Lung (tissue), 12 donors: ENCODE results near the gene CLPTM1L. TPM values are rescaled to one million over a fixed set of nuclear protein-coding genes. Genes with fewer than 3 reads are reported as not detected.

ENCODE experiments used
- ATAC-seq: fragments of 200-7000 bp; cut with Tn5 transposase; one replicate; pipeline ENCODE4 v1.9.1; 2020; ENCODE audit warnings: moderate number of reproducible peaks; ENCODE audit not compliant: insufficient read depth, low FRiP score
- DNase-seq, 3 donors: peaks; one replicate each; pipeline ENCODE4 v3.0.0-alpha.2; 2013 to 2017
- H3K27ac ChIP-seq, 2 donors: one replicate each; pipeline ENCODE4 v1.5.1; 2013; ENCODE audit warnings: mild to moderate bottlenecking in 2 of 2, moderate library complexity in 2 of 2, control low read depth in 1 of 2, inconsistent platforms in 1 of 2, low read depth in 1 of 2, low read length in 1 of 2
- H3K27me3 ChIP-seq, 3 donors: one replicate each; pipeline ENCODE4 v1.5.1; 2013; ENCODE audit warnings: low read length in 2 of 3; ENCODE audit not compliant: control insufficient read depth in 3 of 3, insufficient read depth in 3 of 3
- H3K36me3 ChIP-seq, 4 donors: one replicate each; pipeline ENCODE4 v1.5.1; 2013; ENCODE audit warnings: low read length in 4 of 4, mild to moderate bottlenecking in 1 of 4, moderate library complexity in 1 of 4; ENCODE audit not compliant: control insufficient read depth in 4 of 4, insufficient read depth in 4 of 4
- H3K4me1 ChIP-seq, 5 donors: one replicate each; pipeline ENCODE4 v1.5.1; 2013; ENCODE audit warnings: low read length in 5 of 5, mild to moderate bottlenecking in 2 of 5, moderate library complexity in 1 of 5; ENCODE audit not compliant: control insufficient read depth in 5 of 5, insufficient read depth in 5 of 5
- H3K4me3 ChIP-seq: one replicate; pipeline ENCODE4 v1.5.1; 2013; ENCODE audit warnings: mild to moderate bottlenecking, control low read depth, moderate library complexity
- H3K9ac ChIP-seq, 2 donors: one replicate each; pipeline ENCODE4 v1.5.1; 2013; ENCODE audit warnings: low read length in 2 of 2, control low read depth in 1 of 2; ENCODE audit not compliant: insufficient read depth in 1 of 2
- H3K9me3 ChIP-seq, 4 donors: one replicate each; pipeline ENCODE4 v1.5.1; 2013; ENCODE audit warnings: low read length in 3 of 4, mild to moderate bottlenecking in 1 of 4, moderate library complexity in 1 of 4; ENCODE audit not compliant: control insufficient read depth in 4 of 4, insufficient read depth in 3 of 4
- WGBS, 2 donors: extraction: QIAGEN DNeasy Blood & Tissue Kit; methylation state at CpG; one replicate each; pipeline ENCODE4 v1.1.7; 2013; 5-methylcytosine and 5-hydroxymethylcytosine counted together
- polyA plus RNA-seq, 2 donors: library from polyadenylated mRNA; stranded (reverse); fragments of 200-250 nt; gene quantifications; one replicate each; pipeline ENCODE4 v1.2.1, GENCODE V29; 2013
- total RNA-seq, 2 donors: library from RNA; depleted of rRNA in 1 of 2; stranded (reverse); fragments of >200 nt in 1 of 2; gene quantifications; one replicate each; pipeline ENCODE4 v1.2.1, GENCODE V29; 2014 to 2021
- TF ChIP-seq, protein P1 (sequence below): IDR thresholded peaks from 2 replicates; pipeline ENCODE4 v1.5.1; 2012; ENCODE audit warnings: mild to moderate bottlenecking; ENCODE audit errors: control extremely low read depth, extremely low read depth
- donor health status: control.
- donor health status: control.
- donor health status: Bipolar disorder and iron deficiency.
- donor health status: healthy.
- donor health status: DM: yes; HTN: yes; CAD: no.

Gene CLPTM1L
- total and polyA plus RNA-seq, 4 donors = 79.0 to 153 (median 144) TPM

DNA sequence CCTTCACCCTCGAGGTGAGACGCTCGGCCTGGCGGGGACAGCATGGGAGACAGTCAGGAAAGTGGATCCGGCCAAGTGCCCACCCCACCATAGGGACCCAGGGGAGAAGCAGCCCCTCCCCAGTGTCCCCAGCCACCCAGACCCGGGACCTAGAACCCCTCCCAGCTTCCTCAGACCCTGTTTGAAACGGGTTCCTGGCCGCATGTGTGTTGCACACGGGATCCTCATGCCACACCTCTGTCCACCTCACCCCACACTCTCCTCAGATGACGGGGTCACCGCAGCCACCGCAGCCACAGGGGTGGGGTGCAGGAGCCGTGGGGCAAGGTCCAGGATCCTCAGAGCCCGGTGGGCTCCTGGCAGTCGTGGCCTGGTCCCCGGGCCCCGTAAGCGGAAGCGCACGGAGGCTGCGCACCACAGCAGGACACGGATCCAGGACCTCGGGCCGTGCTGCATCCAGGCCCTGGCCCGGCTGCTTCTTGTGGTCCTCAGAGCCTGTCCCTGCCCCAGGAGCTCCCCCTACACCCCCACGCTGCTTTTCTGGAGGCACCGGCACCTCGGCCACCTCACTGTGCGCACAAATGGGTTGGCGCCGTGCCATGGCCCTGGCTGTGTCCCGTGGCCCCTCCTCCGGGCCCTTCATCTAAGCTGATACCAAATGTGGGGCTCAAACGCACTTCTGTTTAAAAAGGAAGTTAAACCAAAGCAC lies 65.3 kb downstream of the CLPTM1L start:
- Histone ChIP-seq H3K27me3 (no peaks in the 10 kb centered on the region), H3K9me3 (peaks cover 0 to 10% (median 0%) of the 10 kb centered on the region in 4 donors), H3K27ac (no peak overlapping the region), H3K36me3 (no peaks in the 10 kb centered on the region), H3K9ac (no peak overlapping the region), H3K4me3 (no peak overlapping the region), H3K4me1 (no peaks in the 10 kb centered on the region)
- whole genome bisulfite sequencing, 2 donors = 88 to 92% methylated on average over 34 of the region's 34 CpGs
- TF ChIP-seq, protein P1, sequence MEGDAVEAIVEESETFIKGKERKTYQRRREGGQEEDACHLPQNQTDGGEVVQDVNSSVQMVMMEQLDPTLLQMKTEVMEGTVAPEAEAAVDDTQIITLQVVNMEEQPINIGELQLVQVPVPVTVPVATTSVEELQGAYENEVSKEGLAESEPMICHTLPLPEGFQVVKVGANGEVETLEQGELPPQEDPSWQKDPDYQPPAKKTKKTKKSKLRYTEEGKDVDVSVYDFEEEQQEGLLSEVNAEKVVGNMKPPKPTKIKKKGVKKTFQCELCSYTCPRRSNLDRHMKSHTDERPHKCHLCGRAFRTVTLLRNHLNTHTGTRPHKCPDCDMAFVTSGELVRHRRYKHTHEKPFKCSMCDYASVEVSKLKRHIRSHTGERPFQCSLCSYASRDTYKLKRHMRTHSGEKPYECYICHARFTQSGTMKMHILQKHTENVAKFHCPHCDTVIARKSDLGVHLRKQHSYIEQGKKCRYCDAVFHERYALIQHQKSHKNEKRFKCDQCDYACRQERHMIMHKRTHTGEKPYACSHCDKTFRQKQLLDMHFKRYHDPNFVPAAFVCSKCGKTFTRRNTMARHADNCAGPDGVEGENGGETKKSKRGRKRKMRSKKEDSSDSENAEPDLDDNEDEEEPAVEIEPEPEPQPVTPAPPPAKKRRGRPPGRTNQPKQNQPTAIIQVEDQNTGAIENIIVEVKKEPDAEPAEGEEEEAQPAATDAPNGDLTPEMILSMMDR = no peak
- DNase-seq (no peak), ATAC-seq (no peak)

DNA sequence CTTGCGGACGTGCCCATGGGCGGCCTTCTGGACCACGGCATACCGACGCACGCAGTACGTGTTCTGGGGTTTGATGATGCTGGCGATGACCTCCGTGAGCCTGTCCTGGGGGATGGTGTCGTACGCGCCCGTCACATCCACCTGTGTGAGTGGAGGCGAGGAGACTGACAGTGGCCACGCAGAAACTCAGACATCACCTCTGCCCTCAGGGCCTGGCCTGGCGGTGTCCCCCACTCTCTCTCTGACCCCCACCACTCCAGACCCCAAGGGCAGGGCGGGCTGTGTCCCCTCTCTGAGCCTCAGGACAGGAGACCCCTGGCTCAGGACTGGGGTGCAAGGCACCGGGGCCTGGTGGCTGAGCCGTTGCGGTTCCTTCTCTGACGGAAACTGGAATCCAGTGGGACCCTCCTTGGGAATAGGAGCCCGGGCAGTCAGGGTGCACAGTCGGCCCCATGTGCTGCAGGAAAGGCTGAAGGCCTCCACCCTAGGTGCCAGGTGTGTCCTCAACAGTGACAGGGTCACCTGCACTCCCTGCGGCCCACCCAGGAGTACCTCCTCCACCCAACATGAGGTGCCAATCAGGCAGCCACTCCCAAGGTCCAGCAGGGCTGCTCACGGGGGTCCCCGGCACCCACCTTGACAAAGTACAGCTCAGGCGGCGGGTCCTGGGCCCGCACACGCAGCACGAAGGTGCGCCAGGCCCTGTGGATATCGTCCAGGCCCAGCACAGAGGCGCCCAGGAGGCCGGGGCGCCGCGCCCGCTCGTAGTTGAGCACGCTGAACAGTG lies 66.0 kb downstream of the CLPTM1L start:
- Histone ChIP-seq H3K9ac (no peak overlapping the region), H3K9me3 (peaks cover 0 to 10% (median 0%) of the 10 kb centered on the region in 4 donors), H3K36me3 (no peaks in the 10 kb centered on the region), H3K4me3 (no peak overlapping the region), H3K27me3 (no peaks in the 10 kb centered on the region), H3K27ac (no peak overlapping the region), H3K4me1 (no peaks in the 10 kb centered on the region)
- TF ChIP-seq, protein P1 = no peak
- no peak for DNase-seq
- 95% methylated on average over 41 to 42 of the region's 42 CpGs for WGBS, 2 donors
- no peak for ATAC-seq

DNA sequence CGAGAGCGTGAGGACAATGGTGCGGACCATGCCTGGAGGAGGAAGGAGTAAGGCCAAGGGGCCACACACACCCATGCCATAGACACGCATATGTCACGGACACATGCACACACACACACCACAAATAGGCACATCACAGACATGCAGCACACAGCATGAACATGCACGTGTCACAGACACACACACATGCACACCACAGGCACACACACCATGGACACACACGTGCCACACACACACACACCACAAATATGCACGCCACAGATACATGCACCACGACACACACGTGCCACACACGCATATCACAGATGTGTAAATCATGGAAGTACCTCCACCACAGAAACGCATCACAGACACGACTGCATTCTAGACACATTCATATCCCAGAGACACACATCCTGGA lies 66.7 kb downstream of the CLPTM1L start:
- DNase-seq = no peak
- no peak for ATAC-seq
- WGBS, 2 donors = 96 to 98% methylated on average over 13 of the region's 13 CpGs
- Histone ChIP-seq H3K4me3 (no peak overlapping the region), H3K9ac (no peak overlapping the region), H3K36me3 (no peaks in the 10 kb centered on the region), H3K4me1 (no peaks in the 10 kb centered on the region), H3K9me3 (peaks cover 0 to 10% (median 0%) of the 10 kb centered on the region in 4 donors), H3K27me3 (no peaks in the 10 kb centered on the region), H3K27ac (no peak overlapping the region)
- TF ChIP-seq, protein P1 = no peak
